ENCODE data around the gene SLC17A6. TPM values are rescaled to one million over a fixed set of nuclear protein-coding genes. Genes with fewer than 3 reads are reported as not detected.

SLC17A6 gene
- total RNA-seq (2022) (not detected in 2 replicates), Bru-seq, nascent RNA (not detected), BruChase-seq, experiment 1, labeled RNA remaining after a 6-hour chase (not detected), BruChase-seq, experiment 2, labeled RNA remaining after a 2-hour chase (not detected)
- long read RNA-seq: 0 reads

DNA sequence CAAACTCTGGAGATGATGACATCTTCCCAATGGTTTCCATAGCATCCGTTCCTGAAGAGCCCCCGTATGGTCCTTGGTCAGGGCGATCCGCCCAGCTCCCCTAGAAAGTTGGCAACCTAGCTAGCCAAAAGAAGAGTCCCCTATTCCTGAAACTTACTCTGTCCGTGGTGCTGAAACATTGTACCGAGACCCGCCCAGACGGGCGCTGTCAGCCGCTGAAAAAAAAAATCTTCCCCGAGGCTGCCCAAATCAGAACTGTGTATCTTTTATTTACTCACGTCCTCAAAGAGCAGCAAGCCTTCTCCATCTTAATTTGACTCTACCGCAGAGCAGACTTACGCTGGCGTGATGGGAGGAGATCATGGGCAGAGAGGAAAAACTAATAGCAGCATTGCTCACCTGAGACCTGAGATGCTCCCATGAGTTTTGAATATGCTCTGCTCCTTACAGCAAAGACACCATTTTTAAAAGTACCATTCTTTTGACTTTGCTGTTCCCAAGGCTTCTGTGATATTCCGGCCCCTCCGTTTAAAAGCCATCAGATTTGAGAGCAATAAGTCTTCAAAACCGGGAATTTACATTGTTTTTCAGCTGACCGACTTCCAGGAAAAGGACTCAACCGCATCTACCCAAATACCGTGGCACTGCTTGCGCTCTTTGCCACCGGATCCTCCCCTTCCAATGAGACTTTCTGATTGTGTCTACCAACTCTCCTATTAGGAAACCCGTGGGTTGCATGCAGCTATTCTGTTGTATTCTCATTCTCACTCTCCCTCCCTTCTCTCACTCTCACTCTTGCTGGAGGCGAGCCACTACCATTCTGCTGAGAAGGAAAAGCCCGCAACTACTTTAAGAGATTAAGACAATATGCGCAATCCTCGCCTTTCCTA, at the start of gene SLC17A6:
Gene SLC17A6, plus strand, starts transcription at position 786 of the 890 bp plus-strand sequence. CDS start 153 bp downstream, outside the sequence.
- DNase-seq (ENCODE audit: unreplicated experiment): peak; percentile 65
- peaks cover 5% of the 10 kb centered on the region for H3K36me3 Mint-ChIP-seq (ENCODE audit: insufficient read depth, unreplicated experiment)
- POLR2A ChIA-PET: no interaction called here
- intact Hi-C loops (cut with micrococcal nuclease): no loop called here
- peaks cover 71% of the 10 kb centered on the region for H3K27me3 Mint-ChIP-seq (ENCODE audit: insufficient read depth, unreplicated experiment)
- TF ChIP-seq, protein P1, sequence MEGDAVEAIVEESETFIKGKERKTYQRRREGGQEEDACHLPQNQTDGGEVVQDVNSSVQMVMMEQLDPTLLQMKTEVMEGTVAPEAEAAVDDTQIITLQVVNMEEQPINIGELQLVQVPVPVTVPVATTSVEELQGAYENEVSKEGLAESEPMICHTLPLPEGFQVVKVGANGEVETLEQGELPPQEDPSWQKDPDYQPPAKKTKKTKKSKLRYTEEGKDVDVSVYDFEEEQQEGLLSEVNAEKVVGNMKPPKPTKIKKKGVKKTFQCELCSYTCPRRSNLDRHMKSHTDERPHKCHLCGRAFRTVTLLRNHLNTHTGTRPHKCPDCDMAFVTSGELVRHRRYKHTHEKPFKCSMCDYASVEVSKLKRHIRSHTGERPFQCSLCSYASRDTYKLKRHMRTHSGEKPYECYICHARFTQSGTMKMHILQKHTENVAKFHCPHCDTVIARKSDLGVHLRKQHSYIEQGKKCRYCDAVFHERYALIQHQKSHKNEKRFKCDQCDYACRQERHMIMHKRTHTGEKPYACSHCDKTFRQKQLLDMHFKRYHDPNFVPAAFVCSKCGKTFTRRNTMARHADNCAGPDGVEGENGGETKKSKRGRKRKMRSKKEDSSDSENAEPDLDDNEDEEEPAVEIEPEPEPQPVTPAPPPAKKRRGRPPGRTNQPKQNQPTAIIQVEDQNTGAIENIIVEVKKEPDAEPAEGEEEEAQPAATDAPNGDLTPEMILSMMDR (IDR thresholded peaks at IDR 0.05; ENCODE audit: unreplicated experiment): no peak
- H3K27ac Mint-ChIP-seq (ENCODE audit: low read depth, unreplicated experiment): no peak within 1 kb of the TSS
- H3K4me1 Mint-ChIP-seq (ENCODE audit: insufficient read depth, unreplicated experiment): no peaks in the 10 kb centered on the region
- H3K9me3 Mint-ChIP-seq (ENCODE audit: unreplicated experiment): no peaks in the 10 kb centered on the region
- no peak within 1 kb of the TSS for H3K4me3 Mint-ChIP-seq (ENCODE audit: unreplicated experiment)
- CTCF ChIA-PET: interaction anchor here (1.0 to 5.6 kb wide), 2 partner anchors 203 to 450 kb away, joined by 5 to 60 read pairs; no protein-coding TSS in a partner anchor
- BruUV-seq (replicated peaks): no TSS peak

DNA sequence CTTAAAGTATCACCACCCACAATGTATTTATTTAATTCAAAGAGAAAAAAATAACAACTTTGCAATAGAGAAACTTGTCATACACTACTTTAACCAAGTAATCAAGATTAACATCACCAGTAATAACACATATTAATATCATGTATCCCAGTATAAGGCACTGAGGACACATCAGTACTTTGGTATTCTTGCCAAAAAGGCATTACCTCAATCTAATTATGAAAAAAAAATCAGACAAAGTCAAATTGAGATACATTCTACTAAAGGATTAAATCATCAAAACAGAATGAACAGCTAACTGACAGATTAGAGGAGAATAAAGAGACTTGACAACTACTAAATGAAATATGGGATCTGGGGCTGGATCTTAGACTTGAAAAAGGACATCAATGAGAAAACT, 35.8 kb upstream of the SLC17A6 start:
- no peaks in the 10 kb centered on the region for H3K9me3 Mint-ChIP-seq (ENCODE audit: unreplicated experiment)
- no peak for DNase-seq (ENCODE audit: unreplicated experiment)
- TF ChIP-seq, protein P1 (IDR thresholded peaks at IDR 0.05; ENCODE audit: unreplicated experiment): no peak
- no peaks in the 10 kb centered on the region for H3K36me3 Mint-ChIP-seq (ENCODE audit: insufficient read depth, unreplicated experiment)
- H3K4me1 Mint-ChIP-seq (ENCODE audit: insufficient read depth, unreplicated experiment): no peaks in the 10 kb centered on the region
- ChIA-PET POLR2A (interaction anchor here (0.6 kb wide), 1 partner anchor 9 kb away, joined by 3 read pairs; no protein-coding TSS in a partner anchor), CTCF (interaction anchor here (0.8 to 5.1 kb wide), 3 partner anchors 58 to 262 kb away, joined by 3 to 35 read pairs (median 17); no protein-coding TSS in a partner anchor)
- intact Hi-C loops (cut with micrococcal nuclease): no loop called here
- peaks cover 51% of the 10 kb centered on the region for H3K27me3 Mint-ChIP-seq (ENCODE audit: insufficient read depth, unreplicated experiment)
- no peak overlapping the region for H3K4me3 Mint-ChIP-seq (ENCODE audit: unreplicated experiment)
- no peak overlapping the region for H3K27ac Mint-ChIP-seq (ENCODE audit: low read depth, unreplicated experiment)
- no TSS peak for BruUV-seq (replicated peaks)

DNA sequence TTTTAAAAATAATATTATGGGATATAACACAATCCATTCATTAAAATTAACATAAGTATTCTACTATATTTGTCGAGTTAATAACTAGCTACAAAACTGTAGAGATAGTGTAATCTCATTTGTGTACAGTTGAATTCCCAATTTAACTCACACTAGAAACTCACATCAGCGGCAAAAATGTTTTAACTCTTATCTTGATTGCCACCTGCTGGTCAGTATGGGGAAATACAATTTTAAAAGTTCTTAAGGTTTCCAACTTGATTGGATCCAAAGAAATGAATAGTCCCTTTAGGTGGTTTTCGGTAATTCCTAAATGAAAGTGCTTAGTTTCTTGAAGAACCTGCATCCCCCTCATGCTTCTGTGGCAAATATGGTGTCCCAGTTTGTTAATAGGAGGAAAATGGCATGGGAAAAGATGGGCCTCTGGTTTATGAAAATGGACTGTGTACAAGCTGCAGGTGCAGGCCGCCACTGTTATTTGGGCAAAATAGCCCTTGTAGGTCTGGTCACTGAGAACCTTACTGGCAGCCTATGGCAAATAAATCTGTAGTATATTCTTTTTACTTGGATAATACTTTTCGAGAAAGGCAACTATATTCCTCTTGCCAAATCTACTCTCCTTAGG, 33.7 kb upstream of the SLC17A6 start:
- H3K9me3 Mint-ChIP-seq (ENCODE audit: unreplicated experiment): no peaks in the 10 kb centered on the region
- H3K4me3 Mint-ChIP-seq (ENCODE audit: unreplicated experiment): no peak overlapping the region
- no peak overlapping the region for H3K27ac Mint-ChIP-seq (ENCODE audit: low read depth, unreplicated experiment)
- TF ChIP-seq, protein P1 (IDR thresholded peaks at IDR 0.05; ENCODE audit: unreplicated experiment): peak; percentile 44
- no TSS peak for BruUV-seq (replicated peaks)
- peak; percentile 36 for DNase-seq (ENCODE audit: unreplicated experiment)
- intact Hi-C loops (cut with micrococcal nuclease): loop anchor here (1.0 to 2.0 kb wide), 3 partner anchors 59 to 1656 kb away; no protein-coding TSS in a partner anchor
- H3K27me3 Mint-ChIP-seq (ENCODE audit: insufficient read depth, unreplicated experiment): peaks cover 49% of the 10 kb centered on the region
- POLR2A ChIA-PET: no interaction called here
- H3K4me1 Mint-ChIP-seq (ENCODE audit: insufficient read depth, unreplicated experiment): no peaks in the 10 kb centered on the region
- H3K36me3 Mint-ChIP-seq (ENCODE audit: insufficient read depth, unreplicated experiment): no peaks in the 10 kb centered on the region
- CTCF ChIA-PET: interaction anchor here (0.6 to 5.1 kb wide), 14 partner anchors 11 to 1656 kb away, joined by 3 to 35 read pairs (median 6); no protein-coding TSS in a partner anchor

GRCh38 chr11:22317656-22318055, 20.5 kb upstream of the SLC17A6 start:
- Mint-ChIP-seq H3K27me3 (ENCODE audit: insufficient read depth, unreplicated experiment) (peaks cover 20% of the 10 kb centered on the region), H3K4me3 (ENCODE audit: unreplicated experiment) (no peak overlapping the region), H3K36me3 (ENCODE audit: insufficient read depth, unreplicated experiment) (no peaks in the 10 kb centered on the region), H3K9me3 (ENCODE audit: unreplicated experiment) (no peaks in the 10 kb centered on the region), H3K4me1 (ENCODE audit: insufficient read depth, unreplicated experiment) (no peaks in the 10 kb centered on the region), H3K27ac (ENCODE audit: low read depth, unreplicated experiment) (no peak overlapping the region)
- CTCF ChIA-PET: interaction anchor here (0.6 to 2.1 kb wide), 5 partner anchors 13 to 470 kb away, joined by 3 to 8 read pairs (median 3); no protein-coding TSS in a partner anchor
- intact Hi-C loops (cut with micrococcal nuclease): no loop called here
- BruUV-seq (replicated peaks): no TSS peak
- POLR2A ChIA-PET: no interaction called here
- TF ChIP-seq, protein P1 (IDR thresholded peaks at IDR 0.05; ENCODE audit: unreplicated experiment): no peak
- no peak for DNase-seq (ENCODE audit: unreplicated experiment)

Measured in MCF 10A (cell line).